ENCODE measurements around the gene ZNF431. TPM values are rescaled to one million over a fixed set of nuclear protein-coding genes. Genes with fewer than 3 reads are reported as not detected.

ZNF431 gene
- total RNA-seq (2012; rRNA removed) (4.5 and 6.1 TPM in 2 replicates), polyA plus RNA-seq (2012; rRNA removed) (4.0 and 4.3 TPM in 2 replicates), Bru-seq, nascent RNA (percentile 82 among the genes with signal in this experiment), BruChase-seq, experiment 1, labeled RNA remaining after a 6-hour chase (percentile 85 among the genes with signal in this experiment), BruChase-seq, experiment 2, labeled RNA remaining after a 2-hour chase (percentile 83 among the genes with signal in this experiment)
- polyA plus RNA-seq (2012; cell fraction: cytosol; rRNA removed): 0.16 and 0.92 TPM in 2 replicates
- 2.1 and 9.4 TPM in 2 replicates for polyA plus RNA-seq (2012; cell fraction: nucleus; rRNA removed; ENCODE audit: low replicate concordance)
- long read RNA-seq, partial matches to known transcripts: 0 of 3 reads
- long read RNA-seq, other reads (novel, unspliced or antisense): 3 of 3 reads

DNA sequence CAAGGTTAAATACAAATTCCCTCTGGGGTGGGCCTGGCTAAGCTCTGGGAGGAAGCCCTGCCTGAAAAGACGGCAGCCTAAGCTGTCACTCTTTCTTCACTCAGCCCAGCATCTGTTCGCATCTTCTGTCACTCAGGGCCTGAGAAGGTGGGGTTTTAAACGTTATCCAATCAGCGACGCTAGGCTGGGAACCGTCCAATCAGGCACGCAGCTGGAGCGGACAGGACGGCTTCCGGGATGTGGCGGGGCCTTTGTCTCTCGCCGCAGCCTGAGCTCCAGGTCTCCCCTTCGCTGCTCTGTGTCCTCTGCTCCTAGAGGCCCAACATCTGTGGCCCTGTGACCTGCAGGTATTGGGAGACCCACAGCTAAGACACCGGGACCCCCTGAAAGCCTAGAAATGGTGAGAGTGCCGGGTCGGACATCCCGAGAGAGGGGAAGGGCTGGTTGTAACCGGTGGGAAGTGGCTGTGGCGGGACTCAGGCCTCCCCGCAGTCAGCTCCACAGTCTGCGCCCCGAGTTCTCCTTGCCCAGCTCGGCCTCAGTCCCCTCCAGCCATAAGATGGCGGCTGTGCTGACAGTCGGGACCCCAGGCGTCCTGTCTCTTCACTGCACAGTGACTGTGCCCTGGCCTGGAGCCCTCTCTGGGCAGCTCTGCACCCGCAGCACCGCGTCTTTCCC, at the start of gene ZNF431:
TSS of gene ZNF431 (plus strand) at position 254 of the 678 bp plus-strand sequence. CDS start at position 398, 144 bp downstream.
- POLR2A ChIA-PET (ENCODE audit: unreplicated experiment): interaction anchor here (1.1 kb wide), 1 partner anchor 15 kb away, joined by 4 read pairs; no protein-coding TSS in a partner anchor
- peak within 1 kb of the TSS; percentile 79 for H3K4me2 ChIP-seq (ENCODE audit: low read depth, low read length)
- peak within 1 kb of the TSS; percentile 71 for H2BK5ac ChIP-seq (ENCODE audit: low read depth, low read length, poor library complexity, severe bottlenecking)
- H2AK9ac ChIP-seq (replicated peaks; ENCODE audit: low read depth, low read length, poor library complexity): peak within 1 kb of the TSS; percentile 91
- dilution Hi-C loops (cut with HindIII; ENCODE audit: low sequenced_read_pairs, unreplicated experiment): no loop called here
- H4K20me1 ChIP-seq (ENCODE audit: insufficient read depth, low read length): no peaks in the 10 kb centered on the region; the same call in 1 of the 2 replicates
- peaks cover 9 to 13% of the 10 kb centered on the region in 2 experiments; a peak in 3 of 4 replicates for H3K79me1 ChIP-seq (ENCODE audit: low read depth in 1 of 2, low read length in 2 of 2)
- H3K14ac ChIP-seq (replicated peaks; ENCODE audit: low read depth, low read length): peak within 1 kb of the TSS; percentile 96
- BruUV-seq (replicated peaks): TSS peak; percentile 65
- in situ Hi-C loops (cut with MboI; ENCODE audit: low sequenced_read_pairs): no loop called here
- peak within 1 kb of the TSS; percentile 71 for H3K56ac ChIP-seq (ENCODE audit: extremely low read depth, insufficient read depth, low read length)
- peak within 1 kb of the TSS; percentile 52; the same call in 1 of the 2 replicates for H3K23ac ChIP-seq (ENCODE audit: low read depth, low read length)
- peak within 1 kb of the TSS; percentile 86 for H3K27ac ChIP-seq (ENCODE audit: insufficient read depth, low read length)
- H2BK15ac ChIP-seq (ENCODE audit: low read depth, low read length): no peak within 1 kb of the TSS
- peak within 1 kb of the TSS; percentile 91 for H3K4ac ChIP-seq (ENCODE audit: low read depth, low read length)
- H2BK120ac ChIP-seq (ENCODE audit: low read depth, low read length): no peak within 1 kb of the TSS
- H2BK20ac ChIP-seq (ENCODE audit: low read depth, low read length): no peak within 1 kb of the TSS
- TF ChIP-seq USF2 (IDR thresholded peaks at IDR 0.05; ENCODE audit: low read depth, low read length) (no peak), MXI1 (IDR thresholded peaks at IDR 0.05; ENCODE audit: borderline replicate concordance, low read depth, low read length) (peak; percentile 68; the same call in 1 of the 2 replicates), CHD1 (IDR thresholded peaks at IDR 0.05; ENCODE audit: low read depth, low read length) (no peak), MAZ (IDR thresholded peaks at IDR 0.05; ENCODE audit: borderline replicate concordance, low read depth, low read length) (peak; percentile 45; the same call in 1 of the 2 replicates), NFE2L2 (IDR thresholded peaks at IDR 0.05; ENCODE audit: low read depth, low read length) (no peak), CEBPB (IDR thresholded peaks at IDR 0.05; ENCODE audit: low read depth, low read length) (no peak), RAD21 (IDR thresholded peaks at IDR 0.05; ENCODE audit: low read length) (no peak), POLR2A (IDR thresholded peaks at IDR 0.05; ENCODE audit: low read depth, low read length) (peak; percentile 88), RFX5 (IDR thresholded peaks at IDR 0.05; ENCODE audit: low read depth, low read length) (0 out of 2 replicates have a peak, but pooled peaks have one; percentile 20), MAFK (IDR thresholded peaks at IDR 0.05; ENCODE audit: low read depth, low read length) (no peak), FOS (IDR thresholded peaks at IDR 0.05; ENCODE audit: low read depth, low read length) (no peak)
- H4K5ac ChIP-seq (ENCODE audit: low read depth, low read length): peak within 1 kb of the TSS; percentile 82; the same call in 1 of the 2 replicates
- H4K8ac ChIP-seq (ENCODE audit: low read depth in 2 of 2, low read length in 2 of 2): peak within 1 kb of the TSS; percentile 53 to 88
- no peaks in the 10 kb centered on the region for H3K9me3 ChIP-seq (ENCODE audit: control insufficient read depth, insufficient read depth, low read length)
- ATAC-seq (ENCODE audit: low read depth) (peak; percentile 99), DNase-seq (peak; percentile 93)
- no peak within 1 kb of the TSS; the same call in 1 of the 2 replicates for H3K18ac ChIP-seq (ENCODE audit: low read depth, low read length)
- peak within 1 kb of the TSS; percentile 62; the same call in 1 of the 2 replicates for H4K91ac ChIP-seq (ENCODE audit: insufficient read depth, low read depth, low read length)
- WGBS, 2 experiments (ENCODE audit: extremely low coverage in 2 of 2, insufficient read length in 1 of 2): 0% methylated on average over 6 of the region's 30 CpGs; no CpG with 5 or more reads in 1 of the 2 experiments
- no peaks in the 10 kb centered on the region for H3K4me1 ChIP-seq (ENCODE audit: control insufficient read depth, insufficient read depth, low read length)
- peak within 1 kb of the TSS; percentile 48 for H2AK5ac ChIP-seq (ENCODE audit: low read depth, low read length)
- no peaks in the 10 kb centered on the region for H3K27me3 ChIP-seq (ENCODE audit: control insufficient read depth, insufficient read depth, low read length)
- H3K9ac ChIP-seq (ENCODE audit: low read depth, low read length): peak within 1 kb of the TSS; percentile 92
- CTCF ChIA-PET: no interaction called here
- peak within 1 kb of the TSS; percentile 94 for H3K4me3 ChIP-seq (ENCODE audit: insufficient read depth, low read depth, low read length)
- peaks cover 13% of the 10 kb centered on the region for H3K36me3 ChIP-seq (ENCODE audit: control insufficient read depth, insufficient read depth, low read length)
- H2AFZ ChIP-seq (replicated peaks; ENCODE audit: low read length, poor library complexity): peak within 1 kb of the TSS; percentile 98
- intact Hi-C loops (cut with micrococcal nuclease): loop anchor here (10.0 kb wide), 1 partner anchor 117 kb away; the partner anchor contains the start of gene ZNF430
- no peaks in the 10 kb centered on the region for H3K9me1 ChIP-seq (ENCODE audit: insufficient read depth, low read length)

All from IMR-90 (cell line).